Activated naive CD8-positive, alpha-beta T cell treated with anti-CD3 and anti-CD28 coated beads, Interleukin-2, amount 50 U/mL, for 16 hours (primary cell): ENCODE results near the gene GRK1.
"Not testable (repeated sequence)": the region's sequence is repeated elsewhere in the genome, so short reads cannot be mapped to it uniquely, and the experiment has no call there.

ENCODE experiments used
- DNase-seq: peaks from one replicate; pipeline ENCODE4 v3.0.0-alpha.2; 2020; ENCODE audit warnings: low read depth, low spot score

GRK1 gene

GRCh38 chr13:113743366-113744195, 76.6 kb downstream of the GRK1 start:
- no peak for DNase-seq

DNA sequence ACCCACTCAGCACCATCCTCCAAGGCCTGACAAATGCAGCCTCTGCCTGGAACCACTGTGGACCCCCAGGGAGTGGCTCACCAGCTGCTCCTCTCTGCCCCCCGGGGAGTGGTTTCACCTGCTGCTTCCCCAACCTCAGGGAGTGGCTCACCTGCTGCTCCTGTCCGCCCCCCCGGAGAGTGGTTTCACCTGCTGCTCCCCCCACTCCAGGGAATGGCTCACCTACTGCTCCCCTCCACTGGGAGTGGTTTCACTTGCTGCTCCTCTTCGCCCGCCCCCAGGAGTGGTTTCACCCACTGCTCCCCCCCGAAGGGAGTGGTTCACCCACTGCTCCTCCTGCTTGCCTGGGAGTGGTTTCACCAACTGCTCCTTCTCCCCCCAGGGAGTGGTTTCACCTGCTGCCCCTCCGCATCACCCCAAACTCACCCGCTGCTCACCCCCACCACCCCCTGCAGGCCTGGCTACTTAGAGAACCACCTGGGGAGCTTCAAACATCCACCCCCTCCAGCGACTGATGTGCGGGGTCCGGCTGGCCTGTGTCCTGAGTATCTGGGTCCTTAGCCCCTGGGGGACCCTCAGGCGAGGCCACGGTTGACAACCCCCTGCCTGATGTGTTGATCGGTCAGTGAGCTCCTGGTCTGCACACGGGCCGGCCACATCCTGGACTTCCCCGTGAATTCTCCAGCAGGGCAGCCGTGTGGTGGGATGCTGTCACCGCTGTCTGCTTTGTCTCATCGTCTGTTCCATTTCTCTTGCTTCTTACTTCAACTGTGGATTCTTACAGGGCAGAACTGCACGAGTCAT, 77.4 kb downstream of the GRK1 start:
- DNase-seq: no peak

GRCh38 chr13:113745059-113745458, 78.0 kb downstream of the GRK1 start:
- no peak for DNase-seq

DNA sequence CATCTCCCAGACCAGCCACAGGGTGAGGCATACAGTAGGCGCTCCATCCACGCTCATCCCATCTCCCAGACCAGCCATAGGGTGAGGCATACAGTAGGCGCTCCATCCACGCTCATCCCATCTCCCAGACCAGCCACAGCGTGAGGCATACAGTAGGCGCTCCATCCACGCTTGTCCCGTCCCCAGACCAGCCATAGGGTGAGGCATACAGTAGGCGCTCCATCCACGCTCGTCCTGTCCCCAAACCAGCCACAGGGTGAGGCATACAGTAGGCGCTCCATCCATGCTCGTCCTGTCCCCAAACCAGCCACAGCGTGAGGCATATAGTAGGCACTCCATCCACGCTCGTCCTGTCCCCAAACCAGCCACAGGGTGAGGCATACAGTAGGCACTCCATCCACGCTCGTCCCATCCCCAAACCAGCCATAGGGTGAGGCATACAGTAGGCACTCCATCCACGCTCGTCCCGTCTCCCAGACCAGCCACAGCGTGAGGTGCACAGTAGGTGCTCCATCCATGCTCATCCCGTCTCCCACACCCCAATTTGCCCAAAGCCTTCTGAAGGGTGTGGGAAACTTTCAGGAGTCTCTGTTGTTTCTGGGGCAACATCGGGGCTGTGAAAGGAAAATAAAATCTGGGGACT, 78.6 kb downstream of the GRK1 start:
- DNase-seq: not testable (repeated sequence)

DNA sequence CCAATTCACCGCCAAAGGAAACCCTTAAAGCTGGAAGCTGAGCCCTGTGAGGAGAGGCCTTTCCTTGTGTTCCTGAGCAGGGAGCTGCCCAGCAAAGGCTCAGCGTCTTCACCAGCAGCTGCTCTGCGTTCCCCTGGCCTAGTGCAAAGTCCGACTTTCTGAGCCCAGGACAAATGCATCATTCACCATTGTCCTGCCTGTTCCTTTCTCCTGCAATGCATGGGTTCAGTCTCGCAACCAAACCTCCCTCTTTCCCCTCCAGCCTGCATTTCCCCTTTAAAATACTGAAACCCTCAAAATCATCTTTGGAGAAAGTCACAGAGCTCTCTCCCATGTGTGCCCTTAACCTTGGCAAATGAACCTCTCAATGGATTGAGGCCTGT, 79.1 kb downstream of the GRK1 start:
- DNase-seq: no peak

GRCh38 chr13:113746671-113747070, 79.7 kb downstream of the GRK1 start:
- DNase-seq: no peak

GRCh38 chr13:113747291-113747833, 80.3 kb downstream of the GRK1 start:
- no peak for DNase-seq

DNA sequence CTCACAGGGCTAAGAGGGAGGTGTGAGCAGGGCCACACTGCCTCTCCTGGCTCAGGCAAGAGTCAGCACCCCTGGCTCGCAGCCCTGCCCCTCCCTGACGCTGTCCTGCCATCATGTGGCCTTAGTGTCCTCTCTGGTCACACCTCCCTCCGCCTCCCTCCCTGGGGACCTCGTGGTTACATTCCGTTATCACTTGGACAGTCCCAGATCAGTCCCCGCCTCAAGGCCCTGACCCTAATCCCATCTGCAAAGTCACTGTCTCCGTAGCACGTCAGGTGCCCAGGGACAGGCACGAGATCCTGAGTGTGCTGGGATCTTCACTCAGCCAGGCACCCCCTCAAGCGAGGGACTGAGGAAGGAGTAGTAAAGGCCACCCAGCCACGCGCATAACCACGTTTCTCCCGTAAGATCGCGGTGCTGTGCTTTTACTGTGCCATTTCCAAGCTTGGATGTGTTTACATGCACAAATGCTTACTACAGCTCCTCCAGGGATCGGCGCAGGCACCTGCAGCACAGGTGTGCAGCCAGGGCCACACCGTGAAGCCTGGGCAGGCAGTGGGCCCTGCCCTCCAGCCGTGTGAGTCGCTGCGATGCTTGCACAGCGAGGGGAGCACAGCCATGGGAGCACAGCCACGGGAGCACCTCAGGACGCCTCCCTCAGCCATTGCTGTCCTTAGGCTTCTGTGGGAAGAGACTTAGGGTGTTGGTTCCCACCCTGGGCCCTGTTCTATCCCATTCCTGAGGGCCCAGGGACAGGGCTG, 81.3 kb downstream of the GRK1 start:
- DNase-seq: no peak

DNA sequence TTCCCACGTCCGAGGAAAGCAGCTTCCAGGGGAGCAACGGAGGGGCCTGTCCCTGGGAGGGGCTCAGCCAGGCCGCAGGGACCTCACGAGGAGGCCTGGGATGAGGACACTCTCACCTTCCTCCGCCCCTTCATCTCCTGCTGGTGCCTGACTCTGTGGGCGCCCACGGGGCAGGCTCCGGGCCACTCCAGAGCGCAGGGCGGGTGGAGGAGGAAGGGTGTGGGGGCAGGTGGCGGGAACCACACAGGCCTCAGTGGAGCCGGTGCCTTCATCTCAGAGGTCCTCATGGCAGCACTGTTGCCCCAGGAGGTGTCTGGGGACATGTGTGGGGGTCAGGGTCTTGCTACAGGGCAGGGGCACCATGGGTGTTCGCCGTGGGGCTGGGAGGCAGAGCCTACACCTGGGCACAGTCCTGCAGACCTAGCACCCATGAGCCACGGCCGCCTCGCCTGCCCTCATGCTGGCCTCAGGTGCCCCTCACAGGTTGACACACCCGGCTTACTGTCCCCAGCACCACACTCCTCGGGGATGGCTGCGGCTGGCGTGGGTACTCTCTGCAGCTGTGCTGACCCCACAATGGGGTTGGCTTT, 81.9 kb downstream of the GRK1 start:
- DNase-seq: no peak

GRCh38 chr13:113749507-113749906, 82.5 kb downstream of the GRK1 start:
- no peak for DNase-seq

- DNase-seq: no peak
Measured at GRCh38 chr13:113749967-113750366, 82.9 kb downstream of the GRK1 start.

GRCh38 chr13:113750554-113751399, 83.8 kb downstream of the GRK1 start:
- DNase-seq: no peak

GRCh38 chr13:113751491-113751890, 84.5 kb downstream of the GRK1 start:
- no peak for DNase-seq

DNA sequence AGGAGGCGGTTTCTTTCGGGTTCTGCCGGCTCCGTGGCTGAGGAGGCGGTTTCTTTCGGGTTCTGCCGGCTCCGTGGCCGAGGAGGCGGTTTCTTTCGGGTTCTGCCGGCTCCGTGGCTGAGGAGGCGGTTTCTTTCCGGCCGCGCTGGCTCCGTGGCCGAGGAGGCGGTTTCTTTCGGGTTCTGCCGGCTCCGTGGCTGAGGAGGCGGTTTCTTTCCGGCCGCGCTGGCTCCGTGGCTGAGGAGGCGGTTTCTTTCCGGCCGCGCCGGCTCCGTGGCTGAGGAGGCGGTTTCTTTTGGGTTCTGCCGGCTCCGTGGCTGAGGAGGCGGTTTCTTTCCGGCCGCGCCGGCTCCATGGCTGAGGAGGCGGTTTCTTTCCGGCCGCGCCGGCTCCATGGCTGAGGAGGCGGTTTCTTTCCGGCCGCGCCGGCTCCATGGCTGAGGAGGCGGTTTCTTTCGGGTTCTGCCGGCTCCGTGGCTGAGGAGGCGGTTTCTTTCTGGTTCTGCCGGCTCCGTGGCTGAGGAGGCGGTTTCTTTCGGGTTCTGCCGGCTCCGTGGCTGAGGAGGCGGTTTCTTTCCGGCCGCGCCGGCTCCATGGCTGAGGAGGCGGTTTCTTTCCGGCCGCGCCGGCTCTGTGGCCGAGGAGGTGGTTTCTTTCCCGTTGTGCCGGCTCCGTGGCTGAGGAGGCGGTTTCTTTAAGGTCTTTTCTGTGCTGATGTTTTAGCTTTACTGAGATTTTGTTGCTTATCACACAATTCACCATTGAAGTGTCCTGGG, 85.4 kb downstream of the GRK1 start:
- not testable (repeated sequence) for DNase-seq

- DNase-seq: no peak
Measured at GRCh38 chr13:113753171-113753570, 86.2 kb downstream of the GRK1 start.

DNA sequence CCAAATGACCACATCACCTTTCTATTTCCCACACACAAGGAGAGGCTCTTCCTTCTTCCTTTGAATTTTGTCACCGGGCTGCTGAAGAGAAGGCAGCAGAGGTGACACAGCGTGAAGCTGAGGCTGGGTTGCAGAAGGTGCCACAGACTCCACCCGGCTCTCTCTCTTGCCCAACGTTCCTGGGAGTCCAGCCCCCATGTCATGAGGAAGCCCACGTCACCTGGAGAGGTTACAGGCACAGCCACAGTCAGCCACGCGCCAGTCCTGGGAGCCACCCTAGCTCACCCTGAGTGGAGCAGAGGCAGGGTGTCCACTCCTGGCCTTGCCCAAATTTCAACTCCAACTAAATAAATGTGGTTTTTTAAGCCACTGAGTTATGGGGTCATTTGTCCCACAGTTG, 87.2 kb downstream of the GRK1 start:
- DNase-seq: no peak

DNA sequence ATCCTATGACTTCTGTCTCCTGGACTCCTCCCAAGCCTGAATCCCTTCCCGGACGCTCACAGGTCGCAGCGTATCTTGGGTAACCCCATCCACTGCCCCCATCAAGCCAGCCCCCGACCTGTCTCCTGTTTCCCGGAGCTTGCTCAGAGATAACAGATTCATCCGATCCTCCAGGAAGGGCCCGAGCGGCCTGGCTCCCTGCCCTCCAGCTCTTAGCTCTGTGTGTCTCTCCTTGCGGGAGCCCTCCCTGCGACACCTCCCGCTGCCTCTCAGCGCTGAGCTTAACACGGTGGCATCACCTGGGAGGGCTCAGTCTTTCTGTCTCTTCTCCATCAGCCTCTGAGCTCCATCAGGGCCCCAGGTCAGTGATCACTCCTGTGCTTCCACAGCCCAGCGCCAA, 87.7 kb downstream of the GRK1 start:
- no peak for DNase-seq

DNA sequence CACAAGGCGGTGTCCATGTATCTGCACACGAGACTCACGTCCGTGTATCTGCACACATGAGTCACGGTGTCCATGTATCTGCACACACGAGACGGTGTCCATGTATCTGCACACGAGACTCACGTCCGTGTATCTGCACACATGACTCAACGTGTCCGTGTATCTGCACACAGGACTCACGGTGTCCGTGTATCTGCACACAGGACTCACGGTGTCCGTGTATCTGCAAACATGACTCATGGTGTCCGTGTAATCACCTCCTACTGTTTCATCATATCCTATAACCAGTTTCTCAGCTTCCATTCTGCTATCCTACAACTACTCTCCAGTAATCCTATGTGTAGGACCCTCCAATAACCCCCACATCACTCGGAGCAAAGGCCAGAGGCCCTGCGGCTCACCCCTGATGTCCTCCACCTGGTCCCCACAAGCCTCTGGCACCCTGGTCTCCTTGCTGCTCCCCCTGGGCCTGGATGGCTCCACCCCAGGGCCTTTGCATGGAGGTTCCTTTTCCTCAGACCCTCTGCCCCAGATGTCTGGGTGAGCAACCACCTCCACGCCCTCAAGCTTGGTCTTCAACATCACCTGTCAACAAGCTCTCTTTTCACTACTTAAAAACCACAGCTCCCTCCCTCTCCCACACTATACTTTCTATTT, 89.5 kb downstream of the GRK1 start:
- DNase-seq: no peak
